Kidney tubule cell (primary cell): Measurements from ENCODE around the gene DNTT.
A peak's percentile ranks its signal among the peaks of the same experiment; 100 is the strongest.

ENCODE experiments used
- DNase-seq: peaks from one replicate; pipeline ENCODE4 v3.0.0-alpha.2; 2018; ENCODE audit warnings: low spot score

DNTT gene

GRCh38 chr10:96377816-96378294, 73.6 kb downstream of the DNTT start:
- no peak for DNase-seq

GRCh38 chr10:96378741-96379140, 74.5 kb downstream of the DNTT start:
- no peak for DNase-seq

- DNase-seq, result no peak
Observed at GRCh38 chr10:96379758-96380157, 75.5 kb downstream of the DNTT start.

GRCh38 chr10:96380821-96381220, 76.6 kb downstream of the DNTT start:
- peak; percentile 54 for DNase-seq

GRCh38 chr10:96384506-96384905, 80.3 kb downstream of the DNTT start:
- no peak for DNase-seq

- peak; percentile 62 for DNase-seq
Observed at GRCh38 chr10:96387161-96387560, 82.9 kb downstream of the DNTT start.

GRCh38 chr10:96387601-96388000, 83.4 kb downstream of the DNTT start:
- peak; percentile 42 for DNase-seq
